Middle frontal gyrus (tissue), 1 donor: ENCODE measurements around the gene TMEM144.

Experiments used
- DNase-seq: peaks from one replicate; pipeline ENCODE4 v3.0.0-alpha.2; 2015; ENCODE audit warnings: low spot score; ENCODE audit errors: extremely low spot score

Gene TMEM144

DNA sequence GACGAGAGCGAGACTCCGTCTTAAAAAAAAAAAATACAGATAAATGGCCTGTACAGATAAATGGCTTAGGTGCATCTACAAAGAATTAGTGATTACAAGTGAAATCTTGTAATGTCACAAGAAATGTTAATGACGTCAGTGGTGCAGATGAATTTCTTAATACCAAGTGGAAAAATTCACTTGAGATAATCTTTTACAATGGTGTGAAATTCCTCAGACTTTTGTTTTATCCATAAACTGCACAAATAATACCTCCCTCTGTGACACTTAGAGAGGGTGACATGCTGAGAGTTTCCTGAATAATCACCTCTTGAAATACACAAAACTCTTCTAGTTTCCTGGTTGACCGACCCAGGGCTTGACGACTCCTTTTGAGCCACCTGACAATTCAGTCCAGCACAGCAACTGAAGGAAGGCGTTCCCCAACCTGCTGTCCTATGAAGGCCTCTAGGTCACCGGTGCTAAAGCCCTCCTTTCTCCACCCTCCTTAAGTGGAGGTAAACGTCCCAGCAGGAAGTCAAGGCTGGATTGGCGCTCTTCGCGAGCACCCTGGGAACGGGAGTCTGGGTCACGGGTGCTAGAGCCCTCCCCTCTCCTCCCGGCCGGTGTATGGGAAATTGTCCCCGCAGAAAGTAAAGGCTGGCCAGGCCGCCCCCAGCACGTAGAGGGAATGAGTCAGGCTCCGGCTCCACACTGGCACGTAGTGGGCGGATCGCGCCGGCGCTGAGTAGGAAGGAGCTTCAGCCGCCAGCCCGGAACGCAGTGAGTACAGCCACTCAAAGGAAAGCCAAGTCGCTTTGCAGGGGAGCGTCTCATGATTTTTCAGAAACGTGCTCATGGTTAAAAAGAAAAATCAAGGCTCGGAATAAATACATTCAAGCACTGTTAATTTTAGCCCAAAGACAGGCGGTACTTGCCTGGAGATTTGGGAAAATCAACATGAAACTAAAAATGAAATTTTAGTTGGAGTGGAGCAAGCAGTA lies at the start of gene TMEM144:
Gene TMEM144 (plus strand): TSS at position 662 of the 983 bp plus-strand sequence. CDS start 2,182 bp downstream, outside the sequence.
- DNase-seq: peak; percentile 87

DNA sequence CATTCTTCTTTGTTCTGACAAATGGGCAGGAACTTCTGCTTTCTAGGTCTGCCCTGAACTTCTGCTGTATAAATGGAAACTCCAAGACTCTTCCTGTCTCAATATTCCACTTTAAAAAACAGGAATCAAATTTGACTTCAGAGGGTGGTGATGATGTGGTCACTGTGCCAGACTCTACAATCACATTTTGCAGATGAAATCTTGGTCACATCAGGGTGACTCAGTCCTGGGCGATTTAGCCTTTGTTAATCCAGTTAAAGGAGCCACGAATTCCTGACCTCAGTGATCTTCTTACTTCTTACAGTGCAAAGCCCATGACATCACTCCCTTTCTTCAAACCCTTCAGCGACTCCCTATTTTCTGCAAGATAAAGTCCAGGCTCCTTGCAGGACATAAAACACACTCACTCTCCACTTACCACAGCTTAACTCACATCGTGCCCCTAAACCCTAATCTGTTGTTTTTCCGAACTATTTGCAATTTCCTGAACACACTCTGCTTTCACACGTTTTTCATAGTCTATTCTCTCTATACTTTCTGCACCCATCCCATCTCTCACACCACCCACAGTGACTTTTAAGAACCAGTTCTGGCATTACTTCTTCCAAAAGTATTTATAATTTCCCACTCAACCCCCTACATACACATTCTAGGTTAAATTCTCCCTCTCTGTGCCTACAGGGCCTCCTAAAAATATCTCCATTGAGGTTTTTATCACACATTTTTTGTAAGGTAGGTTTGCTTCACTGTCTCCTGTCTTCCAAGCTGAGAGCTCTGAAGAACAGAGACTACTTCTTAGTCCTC lies 48.5 kb upstream of the TMEM144 start:
- no peak for DNase-seq

GRCh38 chr4:158162631-158163030 lies 47.7 kb upstream of the TMEM144 start:
- DNase-seq: no peak

DNA sequence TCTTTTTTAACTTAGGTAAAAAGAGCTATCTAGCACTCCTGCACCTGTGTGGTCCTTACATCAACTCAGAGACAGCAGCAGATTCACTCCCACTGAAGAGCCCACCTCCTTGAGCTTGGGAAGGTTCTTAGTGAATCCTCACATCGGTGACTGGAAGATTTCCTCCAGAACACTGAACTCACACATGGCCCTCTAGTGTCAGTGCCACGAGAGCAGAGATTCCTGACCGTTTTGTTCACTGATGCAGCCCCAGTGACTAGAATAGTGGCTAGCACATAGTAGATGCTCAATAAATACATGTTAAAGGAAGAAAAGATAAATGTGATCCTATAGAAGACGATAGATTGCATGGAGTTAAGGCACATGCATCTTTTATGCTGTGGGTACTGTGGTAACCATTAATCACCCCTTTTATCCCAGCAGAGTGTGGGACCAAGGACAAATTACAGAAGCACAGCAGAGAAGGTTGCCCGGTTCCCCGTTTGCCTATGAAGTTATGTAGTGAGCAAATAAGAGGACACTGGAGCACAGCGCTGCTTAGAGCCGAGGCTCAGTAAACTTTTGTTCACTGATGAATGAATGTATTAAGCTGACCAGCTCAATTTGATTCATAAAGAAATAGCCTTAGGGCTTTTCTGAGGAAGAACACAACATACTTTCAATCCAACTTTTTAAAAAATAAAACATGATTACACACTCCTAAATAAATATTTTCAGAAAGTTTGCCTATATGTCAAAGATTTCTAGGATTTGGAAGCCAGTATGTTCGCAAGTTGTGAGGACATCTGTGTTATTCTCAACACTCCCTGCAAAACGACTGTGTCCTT lies 46.1 kb upstream of the TMEM144 start:
- no peak for DNase-seq

GRCh38 chr4:158164768-158165213 lies 45.5 kb upstream of the TMEM144 start:
- DNase-seq: no peak

DNA sequence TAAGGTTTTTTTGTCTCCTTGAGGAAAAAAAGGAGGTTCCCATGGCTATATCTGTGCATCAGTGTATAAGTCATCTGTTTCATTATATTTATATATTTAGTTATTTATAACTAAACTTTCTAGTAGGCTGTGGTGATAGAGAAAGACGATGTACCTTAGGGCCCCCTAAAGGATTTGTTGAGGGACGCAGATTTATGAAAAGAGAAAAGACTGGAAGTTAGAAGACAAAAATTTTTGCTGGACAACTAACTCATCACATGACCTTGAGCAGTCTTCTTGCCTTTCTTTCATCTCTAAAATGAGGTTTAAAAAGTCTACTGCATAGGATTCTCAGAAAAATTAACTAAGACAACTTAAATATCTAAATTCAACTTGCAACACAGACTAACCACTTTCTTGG lies 43.6 kb upstream of the TMEM144 start:
- no peak for DNase-seq

GRCh38 chr4:158168606-158169005 lies 41.7 kb upstream of the TMEM144 start:
- DNase-seq: no peak

GRCh38 chr4:158169506-158169905 lies 40.8 kb upstream of the TMEM144 start:
- DNase-seq: no peak

GRCh38 chr4:158169931-158170690 lies 40.2 kb upstream of the TMEM144 start:
- no peak for DNase-seq

DNA sequence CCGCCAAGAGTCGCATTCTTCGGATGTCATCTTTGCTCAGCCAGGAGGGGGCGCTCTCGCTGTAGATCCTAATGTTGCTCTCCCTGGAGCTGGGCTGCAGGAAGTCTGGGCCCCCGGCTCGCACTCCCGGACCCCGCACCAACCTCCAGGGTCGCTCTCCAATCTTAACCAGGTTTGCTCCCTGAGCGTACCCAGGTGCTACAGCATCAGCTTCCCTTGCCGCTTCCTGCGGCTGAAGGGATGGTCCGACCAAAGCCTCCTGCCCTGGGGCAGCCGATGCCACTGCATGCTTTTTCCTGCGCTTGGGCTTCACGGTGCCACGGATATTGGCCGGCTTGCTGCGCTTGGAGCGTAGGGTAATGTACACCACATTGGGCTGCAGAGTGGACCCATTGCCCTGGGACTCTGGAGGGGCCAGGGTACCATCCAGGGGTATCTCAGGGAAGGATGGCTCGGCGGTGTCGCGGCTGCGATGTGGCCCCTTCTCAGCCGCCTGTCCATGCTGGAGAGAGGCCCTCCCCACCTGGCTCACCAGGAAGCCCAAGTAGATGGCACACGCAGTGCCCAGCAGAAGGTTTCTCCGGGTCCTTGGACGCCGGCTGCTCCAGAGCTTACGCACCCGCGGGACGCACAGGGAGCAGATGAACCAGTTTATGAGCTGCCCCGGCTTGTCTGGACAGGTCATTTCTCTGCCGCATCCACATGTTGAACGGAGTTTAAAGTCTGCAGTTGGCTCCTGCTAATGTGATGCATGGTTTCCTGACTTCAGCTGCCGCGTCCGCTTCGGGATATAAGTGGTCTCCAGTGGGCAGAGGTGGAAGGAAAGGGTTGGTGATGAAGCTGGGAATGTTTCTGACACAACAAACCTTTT lies 39.4 kb upstream of the TMEM144 start:
- DNase-seq: no peak

- DNase-seq: no peak
Observed at GRCh38 chr4:158172261-158173258, 37.7 kb upstream of the TMEM144 start, which contains the start of gene GASK1B. TSS of gene GASK1B (minus strand) at chr4:158173025. CDS start at chr4:158171375, 1,650 bp downstream.

DNA sequence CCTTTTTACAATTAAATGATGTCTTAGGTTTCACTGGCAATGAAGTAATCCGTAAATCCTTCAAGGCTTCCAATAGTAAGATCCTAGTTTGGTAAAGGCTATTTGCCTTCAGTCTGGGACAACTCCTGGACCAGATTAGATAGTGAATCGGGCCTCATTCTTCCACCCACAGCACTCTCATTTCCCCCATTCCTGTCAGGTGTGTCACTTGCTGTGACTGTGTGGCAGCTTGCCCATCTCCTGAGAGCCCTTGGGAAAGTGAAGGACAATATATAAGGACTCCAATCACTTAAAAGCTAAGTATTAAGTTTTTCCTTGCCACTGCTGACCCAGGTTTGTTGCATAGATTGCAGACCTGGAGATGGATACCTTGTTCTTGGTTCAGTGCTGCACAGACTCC lies 34.2 kb upstream of the TMEM144 start:
- DNase-seq: no peak

DNA sequence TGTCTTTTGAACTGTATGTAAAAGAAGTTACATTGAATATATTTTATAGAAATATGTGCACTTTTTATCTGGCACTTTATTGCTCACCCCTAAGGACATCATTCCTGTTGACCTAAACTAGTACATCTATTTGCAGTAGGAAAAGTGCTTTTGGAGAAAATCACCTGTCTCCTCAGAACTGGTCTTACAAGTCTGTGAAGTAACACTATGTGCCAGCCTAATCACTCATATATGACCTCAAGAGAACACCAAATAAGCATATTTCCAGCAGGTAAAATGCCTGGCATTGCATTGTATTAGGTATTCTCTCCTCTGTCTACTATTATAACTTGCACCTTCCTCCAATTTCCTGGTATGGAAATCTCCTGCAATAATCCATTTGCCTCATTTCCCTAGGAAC lies 33.5 kb upstream of the TMEM144 start:
- DNase-seq: no peak

DNA sequence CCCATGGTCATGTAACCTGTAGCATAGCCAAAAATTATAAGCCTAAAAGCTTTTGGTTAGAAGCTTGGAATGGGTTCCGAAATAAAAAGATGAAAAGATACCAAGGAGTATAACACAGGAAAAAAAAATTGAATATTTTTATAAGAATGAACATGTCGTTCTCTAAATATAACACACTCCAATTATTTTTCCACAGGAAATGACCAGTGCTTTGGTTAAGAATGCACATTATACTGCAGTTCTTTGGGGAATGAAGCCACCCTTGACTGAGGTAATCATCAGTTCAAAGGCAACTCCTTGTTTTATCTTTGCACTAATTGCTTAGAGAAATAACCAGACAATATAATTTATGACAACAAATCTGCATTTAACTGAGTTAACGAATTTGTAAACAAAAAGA lies 30.8 kb upstream of the TMEM144 start:
- no peak for DNase-seq

DNA sequence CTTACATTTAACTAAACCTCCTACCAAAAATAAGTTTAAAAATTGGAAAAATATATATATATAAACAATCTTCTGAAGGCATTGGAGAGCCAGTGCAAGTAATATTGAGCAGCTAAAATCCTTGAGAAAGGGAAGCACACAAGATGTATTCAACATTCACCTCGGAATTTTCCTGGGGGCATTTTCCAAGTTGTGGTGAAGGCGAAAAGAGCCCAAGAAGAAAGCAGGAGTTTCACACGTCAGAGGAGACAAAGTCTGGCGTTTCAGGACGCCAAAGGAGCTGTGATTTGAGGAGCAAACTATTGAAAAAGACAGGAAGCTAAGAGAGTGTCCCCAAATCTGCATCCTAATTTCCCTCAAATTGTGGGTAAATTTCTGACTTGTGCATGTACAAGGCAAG lies 28.4 kb upstream of the TMEM144 start:
- DNase-seq: no peak

DNA sequence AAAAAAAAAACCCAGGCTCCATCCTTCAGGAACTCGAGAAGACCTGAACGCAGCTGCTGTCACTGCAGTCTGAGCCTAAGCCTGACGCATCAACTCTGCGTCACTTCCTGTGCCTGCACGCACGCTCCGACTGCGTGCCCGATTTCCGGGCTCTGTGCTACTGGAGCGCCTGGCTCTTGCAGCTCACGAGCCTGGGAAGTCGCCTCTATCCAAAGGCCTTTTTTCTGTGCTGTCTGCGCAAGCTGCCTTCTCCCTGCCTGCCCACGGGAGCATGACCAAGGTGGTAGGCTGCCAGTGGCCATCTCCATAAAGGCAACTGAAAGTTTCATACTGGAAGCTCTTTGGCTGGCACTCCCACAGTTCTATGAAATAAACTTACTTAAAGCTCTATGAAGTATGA lies 27.6 kb upstream of the TMEM144 start:
- no peak for DNase-seq

DNA sequence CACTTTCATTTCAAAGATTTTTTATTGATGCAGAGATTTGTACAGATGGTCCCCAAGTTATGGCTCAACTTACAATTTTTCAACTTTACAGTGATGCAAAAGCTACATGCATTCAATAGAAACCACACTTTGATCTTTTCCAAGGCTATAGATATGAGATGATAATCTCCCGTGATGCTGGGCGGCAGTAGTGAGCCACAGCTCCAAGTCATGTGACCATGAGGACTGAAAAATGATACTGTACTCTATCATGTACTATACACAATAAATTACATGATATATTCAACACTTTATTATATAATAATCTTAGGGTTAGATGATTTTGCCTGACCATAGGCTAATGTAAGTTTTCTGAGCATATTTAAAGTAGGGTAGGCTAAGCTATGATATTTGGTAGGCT lies 23.5 kb upstream of the TMEM144 start:
- no peak for DNase-seq

GRCh38 chr4:158189422-158189821 lies 20.9 kb upstream of the TMEM144 start:
- DNase-seq: no peak
